Measurements from ENCODE around the gene SLC35D1.
A peak's percentile ranks its signal among the peaks of the same experiment; 100 is the strongest.

SLC35D1 gene

GRCh38 chr1:67044631-67045270 lies 9.2 kb downstream of the SLC35D1 start:
- DNase-seq (ENCODE audit: low read depth, low spot score) = no peak

DNA sequence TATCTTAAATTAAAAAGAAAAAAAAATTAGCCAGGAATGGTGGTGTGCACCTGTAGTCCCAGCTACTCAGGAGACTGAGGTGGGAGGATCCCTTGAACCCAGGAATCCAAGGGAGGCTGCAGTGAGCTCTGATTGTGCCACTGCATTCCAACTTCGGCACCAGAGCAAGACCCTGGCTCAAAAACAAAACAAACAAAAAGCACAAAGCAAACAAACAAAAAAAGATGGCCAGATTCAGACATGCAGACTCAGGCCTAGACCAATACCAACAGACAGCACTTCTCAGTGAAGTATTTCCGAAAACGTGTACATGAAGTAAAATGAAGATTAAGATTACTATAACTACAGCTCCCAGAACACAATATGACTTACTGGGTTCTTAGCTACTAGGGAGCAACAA lies 10.6 kb downstream of the SLC35D1 start:
- DNase-seq (ENCODE audit: low read depth, low spot score) = no peak

DNA sequence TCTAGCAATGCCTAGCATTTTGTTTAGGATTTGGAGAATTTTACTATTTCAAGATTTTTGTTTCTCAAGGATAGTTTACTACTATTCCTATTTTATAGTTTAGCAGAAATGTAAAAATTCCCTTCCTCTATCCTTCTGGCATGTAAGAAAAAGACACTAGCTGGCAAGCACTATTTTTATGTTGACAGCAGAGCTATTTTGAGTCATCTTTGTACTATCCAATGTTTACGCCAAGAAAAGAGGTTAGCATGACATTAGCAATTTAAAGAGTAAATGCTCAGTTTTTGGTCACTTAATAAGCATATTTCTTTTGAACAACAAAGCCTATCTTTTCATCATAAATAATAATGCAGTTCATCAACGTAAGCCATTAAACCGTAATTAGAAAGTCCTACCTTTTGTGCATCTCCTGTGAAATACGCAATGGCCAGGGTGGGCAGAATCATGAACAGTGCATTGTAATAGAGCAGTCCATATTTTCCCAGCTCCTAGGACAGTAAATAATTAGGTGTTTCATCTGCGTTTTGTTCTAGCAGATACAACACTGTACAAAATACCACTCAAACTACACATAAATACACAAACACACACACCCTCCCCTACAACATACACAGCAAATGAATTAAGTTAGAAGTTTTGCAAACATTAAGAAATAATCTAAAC lies 12.0 kb downstream of the SLC35D1 start:
- no peak for DNase-seq (ENCODE audit: low read depth, low spot score)

- DNase-seq (ENCODE audit: low read depth, low spot score) = peak; percentile 33
Measured at GRCh38 chr1:67040405-67040804, 13.5 kb downstream of the SLC35D1 start.

- DNase-seq (ENCODE audit: low read depth, low spot score) = no peak
Measured at GRCh38 chr1:67031859-67032247, 22.1 kb downstream of the SLC35D1 start.

- DNase-seq (ENCODE audit: low read depth, low spot score) = no peak
Measured at GRCh38 chr1:67031121-67031858, 22.7 kb downstream of the SLC35D1 start.

DNA sequence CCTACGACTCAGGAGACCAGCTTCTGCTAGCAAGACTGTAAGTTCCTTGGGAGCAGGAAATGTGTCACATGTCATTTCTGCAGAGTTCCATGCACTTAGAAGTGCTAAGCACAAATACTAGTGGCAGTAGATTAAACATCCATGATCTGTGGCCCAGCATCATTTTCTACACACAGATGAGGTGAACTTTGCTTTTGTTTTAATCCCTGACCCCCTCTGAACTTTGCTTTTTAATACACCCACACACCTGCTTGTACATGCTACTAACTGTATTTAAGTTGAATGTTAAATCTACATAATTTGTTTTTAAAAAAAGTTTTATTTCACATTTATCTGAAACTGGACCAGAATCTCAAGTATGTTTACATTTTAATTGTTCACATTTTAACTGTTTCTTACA lies 24.5 kb downstream of the SLC35D1 start:
- DNase-seq (ENCODE audit: low read depth, low spot score) = no peak

GRCh38 chr1:67020765-67021164 lies 33.2 kb downstream of the SLC35D1 start:
- no peak for DNase-seq (ENCODE audit: low read depth, low spot score)

DNA sequence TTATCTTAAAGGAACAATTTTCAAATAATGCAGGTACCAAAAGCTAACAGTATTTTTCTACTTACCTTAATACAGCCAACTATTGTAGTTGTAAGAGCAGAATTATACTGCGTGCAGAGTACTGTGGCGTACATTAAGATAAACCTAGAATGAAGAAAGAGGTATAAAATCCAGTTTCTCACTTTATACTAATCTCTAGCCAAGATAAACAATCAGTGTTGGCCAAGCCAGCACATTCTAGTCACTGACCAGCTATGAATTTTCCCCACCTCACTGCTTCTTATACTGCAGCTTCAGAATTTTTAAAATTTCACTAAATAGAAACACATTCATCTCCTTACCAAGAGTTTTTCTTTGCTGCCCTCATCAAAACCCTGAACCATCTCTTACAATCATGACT lies 33.6 kb downstream of the SLC35D1 start:
- DNase-seq (ENCODE audit: low read depth, low spot score) = no peak

DNA sequence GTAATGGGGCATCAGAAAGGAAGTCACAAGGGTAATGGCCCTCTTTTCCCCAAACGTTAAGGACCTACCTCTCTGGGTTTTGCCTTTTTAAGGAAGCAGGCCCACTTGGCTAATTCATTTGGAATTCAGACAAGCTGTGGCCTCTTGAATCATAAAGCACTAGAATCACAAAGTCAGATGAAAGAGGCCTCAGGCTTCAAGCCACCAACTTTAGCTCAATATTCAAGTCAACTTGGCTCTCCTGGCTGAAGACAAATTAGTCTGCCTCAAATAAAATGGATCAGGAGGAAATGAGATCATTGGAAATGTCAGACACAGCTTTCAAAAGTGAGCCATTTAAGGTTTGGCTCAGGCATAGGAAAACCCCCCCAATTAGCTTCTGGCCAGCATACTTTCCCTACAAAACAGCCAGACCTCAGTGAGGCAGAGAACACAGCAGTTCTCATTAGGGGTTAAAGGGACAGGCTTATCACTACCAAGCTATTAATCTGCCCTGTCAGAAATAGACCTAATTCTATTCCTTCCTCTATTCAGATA lies 34.3 kb downstream of the SLC35D1 start:
- peak; percentile 68 for DNase-seq (ENCODE audit: low read depth, low spot score)

GRCh38 chr1:67019121-67019520 lies 34.8 kb downstream of the SLC35D1 start:
- peak; percentile 75 for DNase-seq (ENCODE audit: low read depth, low spot score)

- DNase-seq (ENCODE audit: low read depth, low spot score) = peak; percentile 33
Measured at GRCh38 chr1:67018574-67018973, 35.4 kb downstream of the SLC35D1 start.

- no peak for DNase-seq (ENCODE audit: low read depth, low spot score)
Measured at GRCh38 chr1:67013573-67013972, 40.4 kb downstream of the SLC35D1 start.

DNA sequence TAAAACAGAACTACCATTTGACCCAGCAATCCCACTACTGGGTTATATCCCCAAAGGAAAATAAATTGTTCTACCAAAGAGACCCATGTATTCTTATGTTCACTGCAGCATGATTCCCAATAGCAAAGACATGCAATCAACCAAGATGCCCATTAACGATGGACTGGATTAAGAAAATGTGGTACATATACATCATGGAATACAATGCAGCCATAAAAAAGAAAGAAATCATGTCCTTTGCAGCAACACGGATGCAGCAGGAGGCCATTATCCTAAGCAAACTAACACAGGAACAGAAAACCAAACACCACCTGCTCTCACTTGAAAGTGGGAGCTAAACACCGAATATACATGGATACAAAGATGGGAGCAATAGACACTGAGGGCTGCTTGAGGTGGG lies 44.2 kb downstream of the SLC35D1 start:
- DNase-seq (ENCODE audit: low read depth, low spot score) = no peak

DNA sequence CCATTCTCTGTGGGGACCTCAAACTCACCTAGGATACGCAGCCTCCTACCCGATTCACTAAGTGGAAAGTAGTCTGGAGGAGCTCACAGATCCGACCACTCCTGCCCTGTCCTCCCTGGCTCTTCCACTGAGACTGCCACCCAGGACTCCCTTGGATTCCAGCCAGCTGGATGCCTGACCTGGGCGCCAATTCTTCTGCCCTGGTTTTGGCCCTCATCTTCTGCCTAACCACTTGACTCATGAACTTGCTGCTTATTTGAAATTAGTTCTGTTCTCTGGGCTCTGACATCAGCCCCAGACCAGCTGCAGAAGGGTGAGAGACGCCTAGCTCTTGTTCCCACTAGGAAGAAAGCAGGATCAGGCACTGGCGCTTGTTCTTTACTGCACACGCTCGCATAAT lies 48.9 kb downstream of the SLC35D1 start:
- no peak for DNase-seq (ENCODE audit: low read depth, low spot score)

DNA sequence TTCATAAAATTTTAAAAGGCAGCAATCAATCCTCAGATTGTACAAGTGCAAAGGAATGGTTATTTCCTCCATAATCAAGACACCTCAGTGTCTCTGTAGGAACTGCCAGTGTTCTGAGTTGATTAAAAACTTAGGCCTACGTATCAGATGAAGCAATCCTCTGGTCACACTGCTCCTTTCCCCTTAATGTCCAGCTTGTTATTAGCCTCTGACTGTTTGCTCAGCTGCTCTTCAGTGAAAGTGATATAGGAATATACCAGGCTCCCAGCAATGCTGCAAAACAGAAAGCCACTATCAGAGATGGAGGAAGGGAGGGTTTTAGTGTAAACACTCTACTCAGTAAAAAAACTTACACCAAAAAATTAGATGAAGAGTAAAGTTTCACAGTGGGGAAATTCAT lies 49.8 kb downstream of the SLC35D1 start:
- DNase-seq (ENCODE audit: low read depth, low spot score) = no peak

- DNase-seq (ENCODE audit: low read depth, low spot score) = no peak
Measured at GRCh38 chr1:67001682-67002425, 52.1 kb downstream of the SLC35D1 start.

- DNase-seq (ENCODE audit: low read depth, low spot score) = no peak
Measured at GRCh38 chr1:66999640-67000400, 54.1 kb downstream of the SLC35D1 start.

DNA sequence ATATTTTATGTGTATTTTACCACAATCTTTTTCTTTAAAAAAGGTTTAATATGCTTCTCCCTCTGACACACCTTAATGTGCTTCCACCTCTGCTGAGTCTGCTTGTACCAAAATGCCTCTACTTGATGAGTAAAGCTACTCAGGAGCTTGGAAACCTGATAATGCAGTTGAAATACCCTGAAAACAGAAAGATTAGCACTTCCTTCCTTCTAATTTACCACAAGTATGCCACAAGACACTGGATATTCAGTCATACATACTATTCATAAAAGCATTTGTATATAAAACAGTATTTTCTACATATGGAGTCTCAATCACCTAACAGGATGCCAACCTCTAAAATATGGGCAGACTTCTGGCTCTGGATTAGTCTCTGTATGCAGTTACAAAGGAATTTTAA lies 55.0 kb downstream of the SLC35D1 start:
- no peak for DNase-seq (ENCODE audit: low read depth, low spot score)

DNA sequence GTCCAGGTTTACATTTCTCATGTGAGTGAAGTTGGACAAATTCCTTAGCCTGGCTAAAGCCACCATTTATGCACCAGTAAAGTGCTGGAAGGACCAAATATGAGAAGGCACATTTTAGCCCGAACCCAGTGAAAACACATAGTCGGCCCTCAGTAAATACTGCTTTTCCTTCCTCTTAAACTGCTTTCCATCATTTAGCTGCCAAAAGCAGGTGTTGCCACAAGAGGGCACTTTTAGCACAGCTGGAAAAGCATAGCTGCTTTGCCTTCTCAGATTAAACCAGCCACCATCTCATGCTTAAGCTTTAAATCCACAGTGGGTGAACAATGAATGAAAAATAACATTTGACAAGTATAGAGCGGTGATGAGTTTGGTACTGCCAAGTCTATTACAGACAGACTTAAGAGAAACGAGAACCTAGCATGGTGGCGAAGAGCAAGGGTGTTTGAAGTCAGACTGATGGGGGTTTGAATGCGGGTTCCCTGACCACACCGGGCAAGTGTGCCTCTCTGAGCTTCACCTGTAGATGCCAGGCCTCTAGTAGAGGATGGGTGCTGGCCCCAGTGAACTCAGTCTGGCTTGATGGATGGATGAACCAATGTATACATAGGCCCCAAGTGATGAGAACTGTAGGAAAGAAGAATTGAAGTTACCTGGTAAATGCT lies 57.8 kb downstream of the SLC35D1 start:
- DNase-seq (ENCODE audit: low read depth, low spot score) = peak; percentile 69

DNA sequence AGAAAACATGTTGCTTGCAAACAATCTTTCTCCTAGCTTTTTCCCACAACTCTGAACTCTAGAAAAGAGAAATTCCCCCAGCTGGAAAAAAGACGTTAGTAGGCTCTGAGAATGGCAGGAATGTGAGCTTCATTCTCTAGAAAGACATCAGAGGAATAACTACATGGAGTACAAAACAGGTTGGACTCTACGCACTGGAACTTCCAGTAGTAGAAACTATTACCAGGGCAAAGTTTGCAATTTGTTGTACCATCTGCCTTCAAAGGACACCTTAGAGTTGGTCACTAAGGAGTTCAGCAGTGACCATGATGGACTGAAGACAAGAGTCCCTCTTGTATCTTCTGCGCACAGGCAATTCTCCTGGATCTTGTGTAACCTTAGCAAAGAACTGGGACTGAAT lies 60.9 kb downstream of the SLC35D1 start:
- DNase-seq (ENCODE audit: low read depth, low spot score) = no peak
